Neural progenitor cell (in vitro differentiated cells): ENCODE measurements around the gene STK4.

Source experiments
- CTCF ChIP-seq: fragments of 200-600 bp; sonication (generic); IDR thresholded peaks from 2 replicates; pipeline ENCODE4 v1.5.1; 2017; ENCODE audit warnings: antibody characterized with exemption, mild to moderate bottlenecking
- EZH2 ChIP-seq: fragments of 200-600 bp; sonication (generic); IDR thresholded peaks from 2 replicates; pipeline ENCODE4 v1.6.1; 2017; ENCODE audit warnings: antibody characterized with exemption, mild to moderate bottlenecking, moderate library complexity
- EZH2phosphoT487 ChIP-seq: fragments of 200-600 bp; sonication (generic); IDR thresholded peaks from 2 replicates; pipeline ENCODE4 v1.6.1; 2017; ENCODE audit warnings: antibody characterized with exemption

GRCh38 chr20:44917399-44917798 lies 48.9 kb upstream of the STK4 start:
- TF ChIP-seq CTCF, result no peak
- TF ChIP-seq EZH2phosphoT487, result no peak
- no peak for TF ChIP-seq EZH2
